ENCODE measurements around the gene YBX2.
"Not testable (repeated sequence)": the region's sequence is repeated elsewhere in the genome, so short reads cannot be mapped to it uniquely, and the experiment has no call there.

YBX2 gene

DNA sequence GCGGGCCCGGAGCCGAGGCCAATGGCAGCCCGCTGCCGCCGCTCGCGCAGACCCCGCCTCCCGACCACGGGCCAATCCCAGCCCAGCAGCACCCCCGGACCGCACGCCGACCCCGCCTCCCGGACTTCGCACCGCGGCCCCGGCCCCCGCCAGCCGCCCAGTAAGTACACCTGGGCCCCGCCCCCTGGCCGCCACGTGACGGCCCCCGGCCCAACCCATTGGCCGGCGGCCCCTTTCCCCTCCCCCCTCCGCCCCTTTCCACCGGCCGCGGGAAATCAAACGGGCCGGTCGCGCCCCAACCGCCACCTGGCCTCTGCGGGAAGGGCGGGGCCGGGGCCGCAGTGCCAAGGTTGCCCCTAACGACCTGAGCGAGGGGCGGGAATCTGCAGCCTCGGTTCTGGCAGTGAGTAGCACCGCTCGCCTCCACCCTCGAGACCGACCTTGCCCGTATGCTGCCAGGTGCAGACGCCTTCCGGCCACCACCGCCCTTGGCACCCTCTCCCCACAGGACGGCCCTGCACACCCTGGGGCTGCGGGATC, at the start of gene YBX2:
Gene YBX2, minus strand, starts transcription at position 26 of the 540 bp plus-strand sequence. CDS start 139 bp downstream, outside the sequence.
- peak; percentile 56 for DNase-seq (ENCODE audit: low read depth)

- no peak for DNase-seq (ENCODE audit: low read depth)
Observed at GRCh38 chr17:7343250-7343649, 48.8 kb upstream of the YBX2 start.

DNA sequence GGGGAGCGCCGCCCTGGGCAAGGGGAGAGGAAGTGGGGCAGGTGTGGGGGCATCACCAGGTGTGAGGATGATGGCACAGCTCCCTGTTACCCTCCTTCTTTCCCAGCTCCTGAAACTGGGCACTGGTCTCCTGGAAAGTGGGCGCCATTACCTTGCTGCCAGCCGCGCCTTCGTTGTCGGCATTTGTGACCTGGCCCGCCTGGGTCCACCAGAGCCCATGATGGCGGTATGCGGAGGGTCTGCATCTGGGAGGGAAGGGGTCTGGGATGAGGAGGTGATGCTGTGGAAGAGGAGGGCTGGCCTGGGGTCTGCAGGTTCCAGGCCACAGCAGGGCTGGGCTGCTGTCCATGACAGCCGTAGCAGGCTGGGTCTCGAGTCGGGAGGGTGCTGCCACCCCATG, 47.4 kb upstream of the YBX2 start:
- no peak for DNase-seq (ENCODE audit: low read depth)

GRCh38 chr17:7340179-7340578, 45.7 kb upstream of the YBX2 start:
- no peak for DNase-seq (ENCODE audit: low read depth)

DNA sequence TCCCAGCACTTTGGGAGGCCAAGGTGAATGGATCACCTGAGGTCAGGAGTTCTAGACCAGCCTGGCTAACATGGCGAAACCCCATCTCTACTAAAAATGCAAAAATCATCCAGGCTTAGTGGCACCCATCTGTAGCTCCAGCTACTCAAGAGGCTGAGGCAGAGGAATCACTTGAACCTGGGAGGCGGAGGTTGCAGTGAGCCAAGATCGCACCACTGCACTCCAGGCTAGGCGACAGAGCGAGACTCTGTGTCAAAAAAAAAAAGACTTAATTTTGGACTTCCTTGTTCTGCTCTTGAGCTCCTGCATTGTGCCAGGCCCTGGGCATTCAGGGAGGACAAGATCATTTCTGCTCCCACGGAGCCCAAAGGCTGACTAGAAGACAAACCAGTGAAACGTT, 43.2 kb upstream of the YBX2 start:
- not testable (repeated sequence) for DNase-seq (ENCODE audit: low read depth)

GRCh38 chr17:7336240-7337175, 42.1 kb upstream of the YBX2 start, which contains the start of gene ACAP1:
Gene ACAP1 (plus strand): TSS chr17:7336529. CDS start chr17:7336735, 206 bp downstream.
- peak; percentile 76 for DNase-seq (ENCODE audit: low read depth)

- not testable (repeated sequence) for DNase-seq (ENCODE audit: low read depth)
Observed at GRCh38 chr17:7335765-7336164, 41.3 kb upstream of the YBX2 start.

- no peak for DNase-seq (ENCODE audit: low read depth)
Observed at GRCh38 chr17:7334938-7335538, 40.6 kb upstream of the YBX2 start.

GRCh38 chr17:7332600-7333069, 38.2 kb upstream of the YBX2 start:
- not testable (repeated sequence) for DNase-seq (ENCODE audit: low read depth)

GRCh38 chr17:7332111-7332510, 37.7 kb upstream of the YBX2 start:
- DNase-seq (ENCODE audit: low read depth) = no peak

DNA sequence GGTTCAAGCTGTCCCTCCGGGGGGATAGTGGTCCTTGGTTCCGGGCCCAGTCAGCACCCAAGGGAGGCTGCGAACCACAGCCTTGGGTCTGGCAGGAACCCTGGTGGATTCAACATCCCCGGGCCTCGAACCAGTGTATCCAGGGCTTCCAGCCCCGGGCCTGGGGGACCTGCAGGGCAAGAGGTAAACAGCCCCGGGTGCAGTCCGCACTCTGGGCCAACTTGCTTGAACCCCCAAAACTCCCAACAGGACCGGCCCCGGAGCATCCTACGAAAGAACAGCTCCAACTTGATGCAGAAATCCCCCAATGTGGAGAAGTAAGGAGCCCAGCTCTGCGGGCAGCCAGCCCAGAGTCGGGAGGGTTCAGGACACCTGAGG, 36.2 kb upstream of the YBX2 start:
- DNase-seq (ENCODE audit: low read depth) = no peak

DNA sequence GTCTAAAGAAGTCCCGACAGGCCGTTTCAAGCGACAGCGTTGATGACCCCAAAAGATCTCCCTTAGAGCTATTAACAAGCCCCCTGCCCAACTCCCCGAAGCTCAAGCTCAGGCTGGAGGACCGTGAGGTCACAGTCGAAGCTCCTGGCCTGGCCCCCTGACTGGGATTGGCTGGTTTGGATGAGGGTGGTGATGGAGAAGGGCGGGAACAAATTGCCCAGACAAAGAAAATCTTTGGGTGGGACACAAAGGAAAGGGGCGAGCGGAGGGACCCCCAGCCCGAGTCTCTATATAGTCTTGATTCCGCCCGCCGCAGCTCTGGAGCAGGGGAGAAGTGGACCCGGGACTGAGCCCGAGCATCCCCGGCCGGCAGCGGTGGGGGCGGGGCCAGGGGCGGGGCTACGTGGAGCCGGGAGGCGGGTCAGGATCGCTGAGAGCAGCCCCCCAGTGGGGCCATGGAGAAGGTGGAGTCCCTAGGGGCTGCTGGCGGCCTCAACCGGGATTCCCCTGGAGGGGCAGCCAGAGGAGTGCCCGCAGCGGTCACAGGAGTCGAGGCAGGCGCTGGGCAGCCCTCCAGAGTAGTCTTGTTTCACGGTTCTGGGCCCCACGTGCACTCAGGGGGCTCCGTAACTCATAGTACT, 35.7 kb upstream of the YBX2 start:
- DNase-seq (ENCODE audit: low read depth) = peak; percentile 58

GRCh38 chr17:7329374-7329996, 35.0 kb upstream of the YBX2 start:
- peak; percentile 93 for DNase-seq (ENCODE audit: low read depth)

- no peak for DNase-seq (ENCODE audit: low read depth)
Observed at GRCh38 chr17:7328840-7329373, 34.5 kb upstream of the YBX2 start, which contains the start of gene NEURL4. Gene NEURL4 (minus strand): TSS chr17:7329335. CDS start chr17:7329312, 23 bp downstream.

GRCh38 chr17:7328009-7328408, 33.6 kb upstream of the YBX2 start:
- DNase-seq (ENCODE audit: low read depth) = no peak

- DNase-seq (ENCODE audit: low read depth) = no peak
Observed at GRCh38 chr17:7327501-7327900, 33.1 kb upstream of the YBX2 start.

DNA sequence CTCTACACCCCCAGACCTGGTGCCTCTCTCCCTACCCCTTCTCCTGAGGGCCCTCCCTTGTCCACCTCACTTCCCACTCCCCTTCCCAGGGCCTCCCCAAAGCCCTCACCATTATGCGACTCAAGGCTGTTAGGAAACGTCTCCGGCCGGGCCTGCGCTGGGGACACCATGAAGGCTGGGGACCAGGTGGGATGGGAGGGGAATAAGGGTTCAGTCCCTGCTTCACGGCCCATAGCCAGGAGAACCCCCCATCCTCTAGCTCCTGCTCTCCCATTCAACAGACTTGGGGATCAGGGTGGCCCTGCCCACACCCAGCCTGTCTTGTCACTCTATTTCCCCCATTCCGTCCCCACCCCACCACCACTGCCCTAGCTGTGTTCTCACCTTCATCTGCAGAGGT, 32.6 kb upstream of the YBX2 start:
- no peak for DNase-seq (ENCODE audit: low read depth)

DNA sequence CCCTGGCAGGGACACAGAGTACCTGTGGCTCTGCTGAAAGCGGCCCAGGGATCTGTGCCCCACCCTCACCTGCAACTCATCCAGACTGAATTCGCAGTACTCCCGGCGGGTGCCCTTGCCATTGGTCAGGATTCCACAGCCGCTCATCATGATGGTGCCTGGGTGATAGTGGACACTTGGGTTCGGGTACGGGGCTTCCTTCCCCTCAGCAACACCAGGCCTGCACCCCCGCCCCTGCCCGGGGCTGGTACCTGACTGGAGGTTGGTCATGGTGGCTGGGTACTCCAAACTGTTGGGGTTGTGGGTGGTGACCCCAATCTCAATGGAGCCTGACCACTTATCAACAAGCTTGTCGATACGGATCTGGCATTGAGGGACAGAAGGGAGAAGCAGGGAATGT, 31.7 kb upstream of the YBX2 start:
- DNase-seq (ENCODE audit: low read depth) = no peak

DNA sequence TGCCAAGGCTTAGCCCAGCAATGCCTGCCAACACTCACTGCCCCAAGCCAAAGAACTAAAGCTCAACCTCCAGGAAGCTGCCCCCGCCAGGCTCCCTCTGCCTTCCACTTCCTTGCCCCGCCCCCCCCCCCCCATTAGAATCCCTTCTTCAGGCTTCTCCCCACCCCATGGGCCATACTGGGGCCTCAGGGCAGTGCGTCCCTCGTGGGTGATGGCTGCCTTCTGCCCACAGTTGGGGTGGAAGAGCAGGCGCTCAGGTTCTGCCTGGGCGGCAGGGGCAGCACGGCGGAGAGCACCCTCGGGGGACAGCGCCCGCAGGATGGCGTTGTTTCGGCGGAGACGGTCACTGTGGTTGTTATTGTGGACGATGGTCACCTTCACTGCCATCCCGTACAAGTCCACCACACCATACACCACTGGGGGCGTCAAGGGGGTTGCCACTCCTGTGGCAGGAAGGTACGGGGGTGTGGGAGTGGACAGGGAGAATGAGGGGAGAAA, 30.6 kb upstream of the YBX2 start:
- no peak for DNase-seq (ENCODE audit: low read depth)

- DNase-seq (ENCODE audit: low read depth) = no peak
Observed at GRCh38 chr17:7324438-7324779, 30.0 kb upstream of the YBX2 start.

DNA sequence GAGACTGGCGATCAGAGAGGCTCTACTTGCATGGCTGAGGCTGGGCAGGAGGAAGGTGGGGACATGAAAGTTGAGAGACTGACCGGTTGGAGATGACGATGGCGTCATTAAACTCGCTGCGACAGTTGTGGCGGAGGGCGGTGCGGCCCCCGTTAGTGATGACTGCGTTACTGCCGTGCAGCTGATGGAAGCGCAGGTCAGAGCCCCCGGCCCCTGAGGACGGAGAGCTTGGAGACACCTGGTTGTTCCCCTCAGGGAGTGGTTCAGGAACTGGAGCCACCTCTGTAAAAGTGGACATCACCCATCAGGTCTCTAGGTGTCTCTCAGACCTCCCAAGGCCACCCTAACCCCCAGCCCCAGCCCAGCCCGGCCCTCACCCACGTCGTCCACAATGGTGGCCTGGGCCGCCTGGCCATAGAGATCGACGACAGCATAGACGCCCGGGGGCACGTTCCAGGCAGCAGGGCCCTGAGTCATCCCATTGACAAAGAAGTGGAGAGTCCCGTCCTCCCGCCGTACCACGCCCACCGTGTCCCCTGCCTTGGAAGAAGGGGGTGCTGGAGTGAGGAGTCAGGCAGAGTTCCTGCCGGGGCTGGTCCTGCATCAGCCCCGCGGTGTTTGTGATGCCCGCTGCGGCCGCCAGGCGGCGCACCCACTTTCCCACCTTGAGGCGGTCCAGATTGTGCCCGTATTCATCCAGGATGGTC, 29.4 kb upstream of the YBX2 start:
- DNase-seq (ENCODE audit: low read depth) = no peak

Measured in activated gamma-delta T cell treated with anti-CD3 and anti-CD28 coated beads, Interleukin-2, amount 50 U/mL, for 16 hours (primary cell).